ENCODE results near the gene PHF2.

The PHF2 gene

GRCh38 chr9:93651521-93651950, 75.2 kb downstream of the PHF2 start:
- Histone ChIP-seq H3K4me1 (ENCODE audit: low read length) (no peaks in the 10 kb centered on the region), H3K9me3 (ENCODE audit: insufficient read depth, low read length) (no peaks in the 10 kb centered on the region), H2AFZ (ENCODE audit: low read depth, low read length) (no peak overlapping the region), H3K27ac (ENCODE audit: low read length) (no peak overlapping the region), H3K4me2 (ENCODE audit: low read length) (no peak overlapping the region), H4K20me1 (ENCODE audit: insufficient read depth, low read length) (no peaks in the 10 kb centered on the region), H3K27me3 (ENCODE audit: low read depth, low read length) (no peaks in the 10 kb centered on the region), H3K4me3 (ENCODE audit: low read length) (no peak overlapping the region), H3K79me2 (ENCODE audit: low read length) (no peaks in the 10 kb centered on the region), H3K36me3 (replicated peaks; ENCODE audit: low read depth, low read length) (peaks cover 12% of the 10 kb centered on the region), H3K9ac (ENCODE audit: low read length) (no peak overlapping the region)
- TF ChIP-seq EZH2phosphoT487 (IDR thresholded peaks at IDR 0.05; ENCODE audit: low read depth) (no peak), CTCF (IDR thresholded peaks at IDR 0.05; ENCODE audit: low read depth, low read length) (no peak)

- Histone ChIP-seq H3K27ac (ENCODE audit: low read length) (no peak overlapping the region), H4K20me1 (ENCODE audit: insufficient read depth, low read length) (no peaks in the 10 kb centered on the region), H3K9me3 (ENCODE audit: insufficient read depth, low read length) (no peaks in the 10 kb centered on the region), H3K4me2 (ENCODE audit: low read length) (no peak overlapping the region), H3K9ac (ENCODE audit: low read length) (no peak overlapping the region), H2AFZ (ENCODE audit: low read depth, low read length) (no peak overlapping the region), H3K27me3 (ENCODE audit: low read depth, low read length) (no peaks in the 10 kb centered on the region), H3K36me3 (replicated peaks; ENCODE audit: low read depth, low read length) (peaks cover 12% of the 10 kb centered on the region), H3K4me3 (ENCODE audit: low read length) (no peak overlapping the region), H3K79me2 (ENCODE audit: low read length) (no peaks in the 10 kb centered on the region), H3K4me1 (ENCODE audit: low read length) (no peaks in the 10 kb centered on the region)
- TF ChIP-seq CTCF (IDR thresholded peaks at IDR 0.05; ENCODE audit: low read depth, low read length) (no peak), EZH2phosphoT487 (IDR thresholded peaks at IDR 0.05; ENCODE audit: low read depth) (no peak)
Observed at GRCh38 chr9:93652604-93653592, 76.5 kb downstream of the PHF2 start.

GRCh38 chr9:93653760-93654159, 77.4 kb downstream of the PHF2 start:
- no peak overlapping the region for H3K4me2 ChIP-seq (ENCODE audit: low read length)
- no peak overlapping the region for H3K4me3 ChIP-seq (ENCODE audit: low read length)
- no peak overlapping the region for H2AFZ ChIP-seq (ENCODE audit: low read depth, low read length)
- H3K27me3 ChIP-seq (ENCODE audit: low read depth, low read length), result no peaks in the 10 kb centered on the region
- H3K27ac ChIP-seq (ENCODE audit: low read length), result no peak overlapping the region
- H3K9ac ChIP-seq (ENCODE audit: low read length), result no peak overlapping the region
- H3K4me1 ChIP-seq (ENCODE audit: low read length), result no peaks in the 10 kb centered on the region
- no peak for TF ChIP-seq EZH2phosphoT487 (IDR thresholded peaks at IDR 0.05; ENCODE audit: low read depth)
- no peak for TF ChIP-seq CTCF (IDR thresholded peaks at IDR 0.05; ENCODE audit: low read depth, low read length)
- H4K20me1 ChIP-seq (ENCODE audit: insufficient read depth, low read length), result no peaks in the 10 kb centered on the region
- no peaks in the 10 kb centered on the region for H3K9me3 ChIP-seq (ENCODE audit: insufficient read depth, low read length)
- no peaks in the 10 kb centered on the region for H3K79me2 ChIP-seq (ENCODE audit: low read length)
- H3K36me3 ChIP-seq (replicated peaks; ENCODE audit: low read depth, low read length), result peaks cover 12% of the 10 kb centered on the region

- Histone ChIP-seq H3K79me2 (ENCODE audit: low read length) (no peaks in the 10 kb centered on the region), H3K27me3 (ENCODE audit: low read depth, low read length) (no peaks in the 10 kb centered on the region), H3K9ac (ENCODE audit: low read length) (no peak overlapping the region), H4K20me1 (ENCODE audit: insufficient read depth, low read length) (no peaks in the 10 kb centered on the region), H3K4me1 (ENCODE audit: low read length) (no peaks in the 10 kb centered on the region), H3K9me3 (ENCODE audit: insufficient read depth, low read length) (no peaks in the 10 kb centered on the region), H2AFZ (ENCODE audit: low read depth, low read length) (no peak overlapping the region), H3K36me3 (replicated peaks; ENCODE audit: low read depth, low read length) (peaks cover 10% of the 10 kb centered on the region), H3K4me2 (ENCODE audit: low read length) (no peak overlapping the region), H3K27ac (ENCODE audit: low read length) (no peak overlapping the region), H3K4me3 (ENCODE audit: low read length) (no peak overlapping the region)
- TF ChIP-seq CTCF (IDR thresholded peaks at IDR 0.05; ENCODE audit: low read depth, low read length) (no peak), EZH2phosphoT487 (IDR thresholded peaks at IDR 0.05; ENCODE audit: low read depth) (no peak)
Observed at GRCh38 chr9:93654351-93654961, 78.1 kb downstream of the PHF2 start.

Measured in OCI-LY3 (cell line).